Thyroid gland (tissue), 4 donors: Measurements from ENCODE around the gene CTCF.

Source experiments
- POLR2A ChIP-seq, 2 donors: fragments of 450-650 bp; IDR thresholded peaks; one replicate each; pipeline ENCODE4 v1.6.1; 2017; ENCODE audit warnings: antibody characterized with exemption in 2 of 2, mild to moderate bottlenecking in 2 of 2, moderate library complexity in 1 of 2
- TF ChIP-seq, protein P1 (sequence below), 6 experiments: fragments of 200-600 bp in 3 of 6; fragments of 450-650 bp in 3 of 6; sonication (generic) in 3 of 6; IDR thresholded peaks; one replicate each; pipeline ENCODE4 v1.5.1; 2016 to 2019; ENCODE audit warnings: antibody characterized with exemption in 6 of 6, mild to moderate bottlenecking in 2 of 6, inconsistent platforms in 1 of 6, moderate library complexity in 1 of 6

DNA sequence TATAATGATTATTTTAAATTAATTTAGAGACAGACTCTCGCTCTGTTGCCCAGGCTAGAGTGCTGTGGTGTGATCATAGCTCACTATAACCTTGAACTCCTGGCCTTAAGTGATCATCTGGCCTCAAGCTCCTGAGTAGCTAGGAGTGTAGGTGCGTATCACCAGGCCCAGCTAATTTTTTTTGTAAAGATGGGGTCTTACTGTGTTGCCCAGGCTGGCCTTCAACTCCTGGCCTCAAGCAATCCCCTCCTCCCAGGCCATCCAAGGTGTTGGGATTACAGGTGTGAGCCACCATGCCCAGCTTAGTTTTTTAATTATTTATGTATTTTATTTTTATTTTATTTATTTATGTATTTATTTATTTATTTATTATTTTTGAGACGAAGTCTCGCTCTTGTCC, 17.9 kb downstream of the CTCF start:
- no peak for TF ChIP-seq POLR2A (IDR thresholded peaks at IDR 0.05)
- TF ChIP-seq, protein P1, sequence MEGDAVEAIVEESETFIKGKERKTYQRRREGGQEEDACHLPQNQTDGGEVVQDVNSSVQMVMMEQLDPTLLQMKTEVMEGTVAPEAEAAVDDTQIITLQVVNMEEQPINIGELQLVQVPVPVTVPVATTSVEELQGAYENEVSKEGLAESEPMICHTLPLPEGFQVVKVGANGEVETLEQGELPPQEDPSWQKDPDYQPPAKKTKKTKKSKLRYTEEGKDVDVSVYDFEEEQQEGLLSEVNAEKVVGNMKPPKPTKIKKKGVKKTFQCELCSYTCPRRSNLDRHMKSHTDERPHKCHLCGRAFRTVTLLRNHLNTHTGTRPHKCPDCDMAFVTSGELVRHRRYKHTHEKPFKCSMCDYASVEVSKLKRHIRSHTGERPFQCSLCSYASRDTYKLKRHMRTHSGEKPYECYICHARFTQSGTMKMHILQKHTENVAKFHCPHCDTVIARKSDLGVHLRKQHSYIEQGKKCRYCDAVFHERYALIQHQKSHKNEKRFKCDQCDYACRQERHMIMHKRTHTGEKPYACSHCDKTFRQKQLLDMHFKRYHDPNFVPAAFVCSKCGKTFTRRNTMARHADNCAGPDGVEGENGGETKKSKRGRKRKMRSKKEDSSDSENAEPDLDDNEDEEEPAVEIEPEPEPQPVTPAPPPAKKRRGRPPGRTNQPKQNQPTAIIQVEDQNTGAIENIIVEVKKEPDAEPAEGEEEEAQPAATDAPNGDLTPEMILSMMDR (IDR thresholded peaks at IDR 0.05): no peak
